GM12865 (cell line): ENCODE measurements around the gene TPT1.
"Not testable (repeated sequence)": the region's sequence is repeated elsewhere in the genome, so short reads cannot be mapped to it uniquely, and the experiment has no call there.

Experiments
- DNase-seq: peaks from one replicate; pipeline ENCODE4 v3.0.0; 2010; ENCODE audit warnings: low read depth
- H3K4me3 ChIP-seq: 2 replicates; pipeline ENCODE4 v1.5.1; 2011; ENCODE audit warnings: mild to moderate bottlenecking, low read depth, low read length, control low read depth
- CTCF ChIP-seq: IDR thresholded peaks from 2 replicates; pipeline ENCODE4 v1.5.1; 2011; ENCODE audit warnings: low read length, control low read depth, low read depth, inconsistent platforms; ENCODE audit not compliant: insufficient read depth; ENCODE audit errors: missing control alignments

The TPT1 gene

DNA sequence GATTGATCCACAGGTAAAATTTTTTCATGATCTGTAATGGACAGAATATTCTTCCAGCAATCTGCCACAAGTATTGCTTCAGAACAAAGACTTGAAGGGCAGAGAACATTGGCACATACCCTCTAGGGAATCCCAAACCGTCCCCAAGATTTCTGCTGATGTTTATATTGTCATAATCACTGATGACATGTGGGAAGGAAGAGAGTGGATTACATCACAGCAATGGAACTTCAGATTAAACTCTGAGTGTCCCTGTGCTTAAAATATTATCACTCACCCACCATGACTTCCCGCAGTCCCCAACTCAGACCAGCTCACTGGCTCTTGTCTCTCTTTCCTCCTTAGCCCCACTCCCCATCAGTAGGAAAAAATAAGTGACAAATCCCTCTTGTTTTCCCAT, 8.5 kb upstream of the TPT1 start:
- TF ChIP-seq CTCF, result no peak
- H3K4me3 ChIP-seq, result no peak overlapping the region
- no peak for DNase-seq

DNA sequence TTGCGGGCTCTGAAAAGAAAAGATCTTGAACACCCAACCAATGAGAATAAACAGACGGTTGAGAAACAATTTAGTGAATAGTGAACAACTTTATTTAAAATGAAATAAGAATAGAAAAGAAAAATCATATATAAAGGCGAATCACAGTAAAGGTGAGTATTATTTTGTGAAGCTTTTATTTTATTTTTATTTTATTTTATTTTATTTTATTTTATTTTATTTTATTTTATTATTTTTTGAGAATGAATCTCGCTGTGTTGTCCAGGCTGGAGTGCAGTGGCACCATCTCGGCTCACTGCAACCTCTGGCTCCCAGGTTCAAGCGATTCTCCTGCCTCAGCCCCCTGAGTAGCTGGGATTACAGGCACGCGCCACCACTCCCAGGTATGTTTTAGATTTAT, 3.1 kb upstream of the TPT1 start:
- not testable (repeated sequence) for H3K4me3 ChIP-seq, DNase-seq

DNA sequence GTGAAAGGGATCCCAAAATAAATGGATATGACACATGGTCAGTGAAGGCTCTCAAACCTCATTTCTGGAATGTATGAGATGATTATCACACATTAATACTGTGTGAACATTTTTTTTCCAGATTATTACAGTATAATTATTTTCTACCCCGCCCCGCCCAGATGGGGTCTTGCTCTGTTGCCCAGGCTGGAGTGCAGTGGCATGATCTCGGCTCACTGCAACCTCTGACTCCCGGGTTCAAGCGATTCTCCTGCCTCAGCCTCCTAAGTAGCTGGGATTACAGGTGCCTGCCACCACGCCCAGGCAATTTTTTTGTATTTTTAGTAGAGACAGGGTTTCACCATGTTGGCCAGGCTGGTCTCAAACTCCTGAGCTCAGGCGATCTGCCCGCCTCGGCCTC, 2.1 kb upstream of the TPT1 start:
- not testable (repeated sequence) for H3K4me3 ChIP-seq

DNA sequence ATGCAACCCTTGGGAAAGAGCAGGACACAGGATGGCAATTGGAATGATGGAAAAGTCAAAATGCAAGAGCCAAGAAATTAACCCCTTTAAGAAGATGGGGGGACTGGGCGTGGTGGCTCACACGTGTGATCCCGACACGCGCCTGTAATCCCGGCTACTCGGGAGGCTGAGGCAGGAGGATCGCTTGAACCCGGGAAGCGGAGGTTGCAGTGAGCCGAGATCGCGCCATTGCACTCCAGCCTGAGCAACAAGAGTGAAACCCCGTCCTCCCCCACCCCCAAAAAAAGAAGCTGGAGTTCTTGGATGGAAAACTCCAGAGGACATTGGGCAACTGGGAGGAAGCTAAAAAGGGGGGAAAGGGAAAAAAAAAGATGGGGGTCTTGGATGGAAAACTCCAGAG, 1.7 kb upstream of the TPT1 start:
- H3K4me3 ChIP-seq, result peak overlapping the region; percentile 93; the same call in 1 of the 2 replicates
- DNase-seq, result not testable (repeated sequence)

More for the DNA sequence above, 2.1 kb upstream of the TPT1 start:
- DNase-seq, result not testable (repeated sequence)

DNA sequence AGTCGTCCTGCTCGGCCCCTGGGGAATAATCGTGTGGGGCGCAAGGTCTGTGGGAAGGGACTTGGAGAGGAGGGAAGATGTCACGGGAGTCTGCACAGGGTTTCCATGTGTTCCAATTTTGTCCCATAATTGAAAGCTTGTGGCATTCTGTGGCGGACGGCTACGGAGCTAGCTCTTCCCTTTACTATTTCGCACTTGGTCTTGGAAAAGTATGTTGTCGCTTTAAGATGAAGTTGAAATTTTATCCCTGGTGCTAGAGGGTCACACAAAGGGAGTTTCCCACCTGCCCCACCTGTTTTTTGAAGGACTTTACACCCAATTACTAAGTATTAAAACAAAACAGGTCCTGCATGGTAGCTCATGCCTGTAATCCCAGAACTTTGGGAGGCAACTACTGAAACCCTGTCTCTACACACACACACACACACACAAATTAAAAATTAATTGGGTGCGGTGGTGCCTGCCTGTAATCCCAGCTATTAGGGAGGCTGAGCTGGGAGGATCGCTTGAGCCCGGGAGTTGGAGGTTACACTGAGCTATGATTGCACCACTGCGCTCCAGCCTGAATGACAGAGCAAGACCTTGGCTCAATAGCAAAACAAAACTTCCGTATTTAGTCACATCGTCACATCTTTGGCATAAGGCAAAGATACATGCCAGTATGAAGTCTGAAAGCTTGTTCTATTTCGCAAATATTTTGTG, 967 bp upstream of the TPT1 start:
- TF ChIP-seq CTCF, result no peak
- peak overlapping the region; percentile 93 for H3K4me3 ChIP-seq
- no peak for DNase-seq

DNA sequence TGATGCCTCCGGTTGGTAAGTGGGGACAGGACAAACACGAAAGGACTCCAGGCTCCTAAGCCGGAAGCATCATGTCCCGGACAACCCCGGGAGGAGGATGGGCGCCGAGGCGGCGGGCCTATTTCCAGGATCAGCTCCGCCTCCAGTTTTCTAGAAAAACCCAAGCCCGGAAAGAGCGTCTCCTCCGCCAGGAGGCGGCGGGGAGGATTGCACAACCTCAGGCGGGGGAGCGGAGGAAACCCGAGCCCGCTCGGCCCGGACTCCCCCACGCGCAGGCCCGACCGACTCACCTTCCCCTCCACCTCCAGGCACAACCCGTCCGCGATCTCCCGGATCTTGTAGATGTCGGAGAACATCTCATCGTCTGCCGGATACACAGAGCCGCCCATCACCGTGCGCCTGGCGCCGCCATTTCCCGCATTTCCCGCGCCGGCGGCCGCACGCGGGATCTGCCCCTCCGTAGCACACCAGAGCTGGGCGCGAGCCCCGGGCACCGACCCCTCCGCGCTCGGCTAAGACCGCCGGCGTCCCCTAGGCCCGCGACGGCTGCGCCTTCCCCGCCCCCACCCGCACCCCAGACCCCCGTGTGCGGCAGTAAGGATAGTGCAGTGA, 455 bp downstream of the TPT1 start:
- H3K4me3 ChIP-seq, result peak overlapping the region; percentile 86
- TF ChIP-seq CTCF, result peak; percentile 55
- peak; percentile 85 for DNase-seq

- peak; percentile 46 for DNase-seq
- TF ChIP-seq CTCF, result no peak
- H3K4me3 ChIP-seq, result peak overlapping the region; percentile 86
Observed at GRCh38 chr13:45339867-45340266, 1.1 kb downstream of the TPT1 start.

DNA sequence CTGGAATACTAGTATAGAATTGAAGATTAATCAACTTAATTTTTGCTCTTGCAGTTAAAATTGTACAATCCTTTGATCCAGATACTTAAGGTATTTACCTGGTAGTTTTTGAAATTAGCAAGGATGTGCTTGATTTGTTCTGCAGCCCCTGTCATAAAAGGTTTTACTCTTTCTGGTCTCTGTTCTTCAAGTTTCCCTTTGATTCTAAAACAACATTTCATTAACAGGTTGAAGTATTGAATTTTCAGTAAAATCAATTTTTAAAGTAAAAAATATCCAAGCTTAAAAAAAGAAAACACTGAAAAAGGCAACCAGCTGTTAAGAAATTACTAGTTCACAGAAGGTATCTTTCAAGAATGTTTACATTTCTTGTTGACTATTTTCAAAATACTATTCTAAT, 1.6 kb downstream of the TPT1 start:
- TF ChIP-seq CTCF, result no peak
- H3K4me3 ChIP-seq, result peak overlapping the region; percentile 86
- no peak for DNase-seq
